T-helper 9 cell (primary cell): ENCODE results near the gene KSR1.
"Not testable (repeated sequence)": the region's sequence is repeated elsewhere in the genome, so short reads cannot be mapped to it uniquely, and the experiment has no call there.

ENCODE experiments used
- DNase-seq: peaks from one replicate; pipeline ENCODE4 v3.0.0-alpha.2; 2020

Gene KSR1

GRCh38 chr17:27669136-27669535, 212.9 kb downstream of the KSR1 start:
- no peak for DNase-seq

GRCh38 chr17:27669850-27670249, 213.6 kb downstream of the KSR1 start:
- no peak for DNase-seq

DNA sequence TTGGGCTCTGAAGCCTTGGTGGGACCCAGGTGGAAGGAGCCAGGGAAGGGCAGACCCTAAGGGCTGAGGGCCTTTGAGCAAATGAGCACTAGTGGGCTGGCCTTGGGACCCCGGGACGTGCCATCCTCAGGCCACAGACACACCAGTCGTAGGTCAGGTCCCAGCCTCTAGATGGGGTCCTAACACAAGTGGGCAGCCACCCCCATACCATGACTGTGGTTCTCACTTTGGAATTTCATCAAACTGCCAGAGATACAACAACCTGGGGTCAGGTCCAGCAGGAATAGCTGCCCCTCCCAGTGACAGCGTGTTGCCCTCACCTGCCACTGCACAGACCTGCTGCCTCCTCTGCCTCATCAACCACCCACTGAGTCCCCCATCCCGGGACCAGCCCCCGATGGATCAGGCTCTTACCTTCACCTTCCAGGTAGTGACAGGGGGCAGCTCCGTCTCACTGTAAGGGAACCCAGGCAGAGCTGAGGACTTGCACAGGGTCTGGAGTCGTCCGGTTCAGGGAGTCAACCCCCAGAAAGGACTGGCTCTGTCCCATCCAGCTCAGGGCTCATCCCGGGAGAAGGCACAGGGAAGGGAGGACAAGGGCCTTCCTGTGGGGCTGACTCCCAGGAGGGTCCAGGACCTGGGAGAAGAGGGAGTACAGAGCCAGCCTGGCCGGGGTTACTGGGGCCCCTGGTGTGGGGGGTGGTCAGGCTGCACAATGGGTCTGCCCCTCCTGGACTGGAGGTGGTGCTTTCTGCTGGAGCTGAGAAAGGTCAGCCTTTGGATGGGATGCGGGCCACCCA, 214.7 kb downstream of the KSR1 start:
- no peak for DNase-seq

- no peak for DNase-seq
Measured at GRCh38 chr17:27671591-27671910, 215.3 kb downstream of the KSR1 start.

GRCh38 chr17:27671977-27672480, 215.8 kb downstream of the KSR1 start:
- DNase-seq = not testable (repeated sequence)

- DNase-seq = no peak
Measured at GRCh38 chr17:27674335-27674734, 218.1 kb downstream of the KSR1 start.
